Keratinocyte (primary cell): ENCODE data around the gene COMMD7. TPM values are rescaled to one million over a fixed set of nuclear protein-coding genes. Genes with fewer than 3 reads are reported as not detected.

Experiments
- DNase-seq: peaks from one replicate; pipeline ENCODE4 v3.0.0-alpha.2; 2011; ENCODE audit warnings: low read depth, missing footprints, low spot score
- FAIRE-seq: peaks from 2 replicates; lab custom pipeline; 2011; peaks lifted over from hg19 to GRCh38; lab: Jason Lieb, UNC
- H2AFZ ChIP-seq: 2 replicates; pipeline ENCODE4 v1.6.0; 2012; ENCODE audit warnings: low read length, control low read depth, inconsistent platforms; ENCODE audit not compliant: control insufficient read depth
- H3K27ac ChIP-seq: 2 replicates; pipeline ENCODE4 v1.5.1; 2011; ENCODE audit warnings: low read length; ENCODE audit not compliant: control insufficient read depth, insufficient read depth
- H3K27me3 ChIP-seq: 3 replicates; pipeline ENCODE4 v1.6.0; 2011; ENCODE audit warnings: low read length; ENCODE audit not compliant: control insufficient read depth, insufficient read depth; ENCODE audit errors: extremely low read depth
- H3K36me3 ChIP-seq, 2 experiments: 2 replicates in 1 of 2; 3 replicates in 1 of 2; pipeline ENCODE4 v1.5.1; 2011; ENCODE audit warnings: low read length in 2 of 2, mild to moderate bottlenecking in 1 of 2; ENCODE audit not compliant: control insufficient read depth in 2 of 2, insufficient read depth in 2 of 2; ENCODE audit errors: extremely low read depth in 1 of 2
- H3K4me1 ChIP-seq: 3 replicates; pipeline ENCODE4 v1.5.1; 2011; ENCODE audit warnings: low read length; ENCODE audit not compliant: control insufficient read depth, insufficient read depth; ENCODE audit errors: extremely low read depth
- H3K4me2 ChIP-seq: 3 replicates; pipeline ENCODE4 v1.6.0; 2011; ENCODE audit warnings: low read depth, low read length; ENCODE audit not compliant: control insufficient read depth, insufficient read depth; ENCODE audit errors: extremely low read depth
- H3K4me3 ChIP-seq, 3 experiments: fragments of 200-600 bp in 1 of 3; sonication (generic) in 1 of 3; 2 replicates in 2 of 3; 3 replicates in 1 of 3; pipeline ENCODE4 v1.5.1; 2011 to 2016; ENCODE audit warnings: low read length in 3 of 3, mild to moderate bottlenecking in 3 of 3, control low read depth in 2 of 3, inconsistent platforms in 1 of 3, low read depth in 1 of 3, mixed read lengths in 1 of 3, mixed run types in 1 of 3, moderate library complexity in 1 of 3; ENCODE audit not compliant: control insufficient read depth in 2 of 3, insufficient read depth in 2 of 3; ENCODE audit errors: extremely low read depth in 1 of 3
- H3K79me2 ChIP-seq: 2 replicates; pipeline ENCODE4 v1.6.0; 2012; ENCODE audit warnings: low read length; ENCODE audit not compliant: control insufficient read depth, insufficient read depth
- H3K9ac ChIP-seq: 3 replicates; pipeline ENCODE4 v1.6.0; 2011; ENCODE audit warnings: low read length; ENCODE audit not compliant: control insufficient read depth, insufficient read depth; ENCODE audit errors: extremely low read depth
- H3K9me1 ChIP-seq: 3 replicates; pipeline ENCODE4 v1.6.0; 2011; ENCODE audit warnings: low read length; ENCODE audit not compliant: control insufficient read depth, insufficient read depth; ENCODE audit errors: extremely low read depth
- H3K9me3 ChIP-seq: 2 replicates; pipeline ENCODE4 v1.5.1; 2012; ENCODE audit warnings: low read depth, low read length; ENCODE audit not compliant: control insufficient read depth
- H4K20me1 ChIP-seq: 3 replicates; pipeline ENCODE4 v1.6.0; 2011; ENCODE audit warnings: low read length; ENCODE audit not compliant: control insufficient read depth, insufficient read depth; ENCODE audit errors: extremely low read depth
- EZH2 ChIP-seq: IDR thresholded peaks from one replicate; pipeline ENCODE4 v1.6.1; 2012; ENCODE audit warnings: inconsistent platforms, mild to moderate bottlenecking, low read length, moderate library complexity
- dilution Hi-C: fragments of 300-500 bp; cut with MboI; formaldehyde crosslinking; loops from one replicate; pipeline ENCODE4 v1.7.0; 2020; ENCODE audit warnings: low sequenced_read_pairs; ENCODE audit not compliant: extremely low pct_ligation_motif_present
- polyA plus RNA-seq, 5 experiments: library from polyadenylated mRNA; depleted of rRNA in 3 of 5; stranded (reverse) in 3 of 5; stranded (forward) in 1 of 5; unstranded in 1 of 5; fragments of >200 nt; gene quantifications; 1 replicate in 1 of 5; 2 replicates in 3 of 5; 3 replicates in 1 of 5; pipeline versions ENCODE4 v1.2.1 to v1.2.3, GENCODE V29; 2011 to 2012; ENCODE audit warnings: missing spikeins in 2 of 5, low read depth in 1 of 5, low replicate concordance in 1 of 5
- TF ChIP-seq, protein P1 (sequence below), 3 experiments: IDR thresholded peaks in 1 of 3; conservative IDR thresholded peaks in 1 of 3; optimal IDR thresholded peaks in 1 of 3; 2 replicates in 2 of 3; 3 replicates in 1 of 3; pipeline versions ENCODE3 to v1.5.1; 2011; ENCODE audit warnings: low read length in 3 of 3, mild to moderate bottlenecking in 3 of 3, moderate library complexity in 2 of 3, control low read depth in 1 of 3, inconsistent platforms in 1 of 3; ENCODE audit not compliant: insufficient read depth in 2 of 3; ENCODE audit errors: extremely low read depth in 1 of 3

COMMD7 gene
- polyA plus RNA-seq, 1 donor (not counting 4 experiments of a cell fraction or from before 2014, with no cell fraction given): 39.9 TPM

- DNase-seq (no peak), FAIRE-seq (no peak)
- Histone ChIP-seq H3K9me3 (no peaks in the 10 kb centered on the region), H3K4me1 (no peaks in the 10 kb centered on the region), H4K20me1 (no peaks in the 10 kb centered on the region), H3K9me1 (no peaks in the 10 kb centered on the region), H2AFZ (no peak overlapping the region), H3K4me2 (no peak overlapping the region), H3K36me3 (peaks cover 0 to 5% of the 10 kb centered on the region in 2 experiments), H3K4me3 (no peak overlapping the region), H3K79me2 (no peaks in the 10 kb centered on the region), H3K27me3 (no peaks in the 10 kb centered on the region), H3K9ac (no peak overlapping the region), H3K27ac (no peak overlapping the region)
- no peak for TF ChIP-seq EZH2
- TF ChIP-seq, protein P1, sequence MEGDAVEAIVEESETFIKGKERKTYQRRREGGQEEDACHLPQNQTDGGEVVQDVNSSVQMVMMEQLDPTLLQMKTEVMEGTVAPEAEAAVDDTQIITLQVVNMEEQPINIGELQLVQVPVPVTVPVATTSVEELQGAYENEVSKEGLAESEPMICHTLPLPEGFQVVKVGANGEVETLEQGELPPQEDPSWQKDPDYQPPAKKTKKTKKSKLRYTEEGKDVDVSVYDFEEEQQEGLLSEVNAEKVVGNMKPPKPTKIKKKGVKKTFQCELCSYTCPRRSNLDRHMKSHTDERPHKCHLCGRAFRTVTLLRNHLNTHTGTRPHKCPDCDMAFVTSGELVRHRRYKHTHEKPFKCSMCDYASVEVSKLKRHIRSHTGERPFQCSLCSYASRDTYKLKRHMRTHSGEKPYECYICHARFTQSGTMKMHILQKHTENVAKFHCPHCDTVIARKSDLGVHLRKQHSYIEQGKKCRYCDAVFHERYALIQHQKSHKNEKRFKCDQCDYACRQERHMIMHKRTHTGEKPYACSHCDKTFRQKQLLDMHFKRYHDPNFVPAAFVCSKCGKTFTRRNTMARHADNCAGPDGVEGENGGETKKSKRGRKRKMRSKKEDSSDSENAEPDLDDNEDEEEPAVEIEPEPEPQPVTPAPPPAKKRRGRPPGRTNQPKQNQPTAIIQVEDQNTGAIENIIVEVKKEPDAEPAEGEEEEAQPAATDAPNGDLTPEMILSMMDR (optimal IDR thresholded peaks at IDR 0.05 in 1 of 3, IDR thresholded peaks at IDR 0.05 in 1 of 3, conservative IDR thresholded peaks at IDR 0.05 in 1 of 3; ENCODE audit: extremely low read depth in 1 of 3, insufficient read depth in 2 of 3, low read length in 3 of 3): no peak
- dilution Hi-C loops: no loop called here
Observed at GRCh38 chr20:32707691-32708581, 35.3 kb downstream of the COMMD7 start.

GRCh38 chr20:32706486-32706885 is 36.8 kb downstream of the COMMD7 start:
- DNase-seq (no peak), FAIRE-seq (no peak)
- no peaks in the 10 kb centered on the region for H4K20me1 ChIP-seq
- H3K79me2 ChIP-seq: no peaks in the 10 kb centered on the region
- TF ChIP-seq, protein P1 (optimal IDR thresholded peaks at IDR 0.05 in 1 of 3, IDR thresholded peaks at IDR 0.05 in 1 of 3, conservative IDR thresholded peaks at IDR 0.05 in 1 of 3; ENCODE audit: extremely low read depth in 1 of 3, insufficient read depth in 2 of 3, low read length in 3 of 3): no peak
- TF ChIP-seq EZH2: no peak
- H3K4me3 ChIP-seq: no peak overlapping the region
- H3K27me3 ChIP-seq: no peaks in the 10 kb centered on the region
- dilution Hi-C loops: no loop called here
- H3K9me3 ChIP-seq: no peaks in the 10 kb centered on the region
- H3K9ac ChIP-seq: no peak overlapping the region
- H3K4me1 ChIP-seq: no peaks in the 10 kb centered on the region
- H2AFZ ChIP-seq: no peak overlapping the region
- no peak overlapping the region for H3K4me2 ChIP-seq
- no peak overlapping the region for H3K27ac ChIP-seq
- peaks cover 3 to 5% of the 10 kb centered on the region in 2 experiments for H3K36me3 ChIP-seq
- no peaks in the 10 kb centered on the region for H3K9me1 ChIP-seq
